Measurements from ENCODE around the gene NRXN3.
"Not testable (repeated sequence)": the region's sequence is repeated elsewhere in the genome, so short reads cannot be mapped to it uniquely, and the experiment has no call there.

NRXN3 gene

DNA sequence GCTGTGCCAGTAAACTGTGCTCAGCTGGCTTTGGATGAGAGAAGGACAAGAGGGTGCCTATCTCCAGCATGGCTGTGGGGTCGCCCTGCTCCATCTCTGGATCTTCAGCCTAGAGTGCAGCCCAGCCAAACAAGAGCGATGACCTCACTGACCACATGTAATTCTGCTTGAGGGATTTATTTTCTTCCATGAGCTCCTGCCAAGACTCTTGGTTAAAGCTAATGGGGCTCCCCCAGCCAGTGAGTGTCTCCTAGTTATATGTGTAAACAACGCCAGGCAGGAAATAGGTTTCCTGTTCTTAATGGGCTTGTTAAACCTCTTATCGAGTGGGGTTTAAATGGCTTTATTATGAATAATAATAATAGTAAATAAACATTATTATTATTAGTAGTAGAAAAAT is 397.2 kb downstream of the NRXN3 start:
- no peak for DNase-seq (ENCODE audit: low read depth in 1 of 2, low spot score in 1 of 2)

- DNase-seq (ENCODE audit: low read depth in 1 of 2, low spot score in 1 of 2): not testable (repeated sequence)
Measured at GRCh38 chr14:78573736-78574135, 403.6 kb downstream of the NRXN3 start.

DNA sequence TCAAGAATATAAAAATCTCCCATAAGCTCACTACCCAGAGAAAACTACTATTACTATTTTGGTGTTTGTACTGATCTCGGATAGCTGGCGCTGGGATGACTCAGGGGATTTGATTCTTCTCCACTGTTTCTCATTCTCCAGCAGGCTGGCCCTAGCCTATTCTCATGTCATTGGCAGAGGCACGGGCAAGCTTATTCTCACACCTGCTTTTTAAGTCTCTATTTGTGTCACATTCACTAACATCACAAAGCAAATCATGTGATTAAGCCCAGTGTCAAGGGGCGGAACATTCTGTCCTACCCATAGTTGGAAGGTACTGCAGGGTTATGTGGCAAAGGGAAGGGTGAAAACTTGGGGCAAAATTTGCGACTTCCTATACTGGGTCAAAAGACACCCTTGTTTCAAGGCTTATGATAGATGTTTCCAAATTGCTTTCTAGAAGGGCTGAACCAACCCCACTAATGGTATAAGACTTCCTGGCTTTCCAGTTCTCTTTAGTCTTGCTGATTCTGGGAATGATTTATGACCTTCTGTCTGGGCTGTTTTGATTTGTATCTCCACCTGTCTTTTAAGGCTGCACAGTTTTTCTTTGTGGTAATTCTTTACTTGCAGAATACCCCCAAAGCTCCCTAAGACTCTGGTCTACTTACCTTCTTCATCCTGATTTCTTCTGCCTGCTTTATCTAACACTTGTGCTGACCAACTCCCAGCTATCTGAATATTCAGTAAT is 406.4 kb downstream of the NRXN3 start:
- no peak for DNase-seq (ENCODE audit: low read depth in 1 of 2, low spot score in 1 of 2)

DNA sequence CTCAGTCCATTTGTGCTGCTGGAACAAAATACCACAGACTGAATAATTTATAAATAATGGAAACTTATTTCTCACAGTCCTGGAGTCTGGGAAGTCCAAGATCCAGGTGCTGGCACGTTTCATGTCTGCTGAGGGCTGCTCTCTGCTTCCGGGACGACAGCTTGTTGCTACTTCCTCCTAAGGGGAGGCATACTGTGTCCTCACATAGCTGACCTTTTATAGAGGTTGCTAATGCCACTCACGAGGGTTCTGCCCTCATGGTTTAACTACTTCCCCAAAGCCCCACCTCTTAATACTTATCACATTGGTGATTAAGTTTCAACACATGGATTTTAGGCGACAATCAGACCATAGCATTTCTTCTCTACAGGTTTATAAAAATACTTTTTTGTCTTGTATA is 411.1 kb downstream of the NRXN3 start:
- no peak for DNase-seq (ENCODE audit: low read depth in 1 of 2, low spot score in 1 of 2)

DNA sequence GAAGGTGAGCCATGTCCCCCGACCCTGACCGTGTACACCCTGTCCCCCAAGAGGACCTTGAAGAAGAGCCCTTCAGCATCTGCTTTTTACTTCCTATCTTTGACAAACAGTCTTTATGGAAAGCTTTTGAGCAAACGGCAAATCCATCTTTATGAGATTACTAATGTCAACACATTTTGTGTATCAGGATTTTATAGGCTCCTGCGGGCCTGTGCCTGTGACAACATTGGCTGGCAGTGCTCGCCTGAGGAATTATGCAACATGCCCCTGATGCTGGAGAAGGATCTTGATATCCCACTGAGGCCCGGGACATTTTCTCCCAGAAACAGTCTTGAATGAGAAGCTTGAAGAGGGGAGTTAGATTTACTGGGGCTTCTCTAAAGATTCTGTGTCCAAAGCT is 416.5 kb downstream of the NRXN3 start:
- DNase-seq (ENCODE audit: low read depth in 1 of 2, low spot score in 1 of 2): no peak

DNA sequence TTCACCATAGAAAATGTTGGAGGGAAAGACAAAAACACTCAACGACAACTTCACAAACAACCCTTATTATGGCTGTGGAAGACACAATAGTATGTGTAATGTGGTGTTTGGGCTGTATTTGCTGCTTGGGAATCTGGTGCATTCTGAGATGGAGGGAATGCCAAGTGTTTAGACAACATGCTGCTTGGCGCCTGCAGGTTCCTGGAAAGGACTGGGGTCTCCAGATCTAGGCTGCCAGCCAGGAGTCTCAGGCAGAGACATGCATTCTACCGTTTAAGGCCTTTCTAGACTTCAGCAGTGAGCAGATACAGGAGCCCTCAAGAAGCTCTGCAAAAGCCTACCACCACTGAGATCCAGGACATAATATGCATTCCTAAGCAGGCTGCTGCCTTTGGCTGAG is 418.7 kb downstream of the NRXN3 start:
- DNase-seq (ENCODE audit: low read depth in 1 of 2, low spot score in 1 of 2): no peak

- DNase-seq (ENCODE audit: low read depth in 1 of 2, low spot score in 1 of 2): no peak
Measured at GRCh38 chr14:78592616-78593219, 422.5 kb downstream of the NRXN3 start.

DNA sequence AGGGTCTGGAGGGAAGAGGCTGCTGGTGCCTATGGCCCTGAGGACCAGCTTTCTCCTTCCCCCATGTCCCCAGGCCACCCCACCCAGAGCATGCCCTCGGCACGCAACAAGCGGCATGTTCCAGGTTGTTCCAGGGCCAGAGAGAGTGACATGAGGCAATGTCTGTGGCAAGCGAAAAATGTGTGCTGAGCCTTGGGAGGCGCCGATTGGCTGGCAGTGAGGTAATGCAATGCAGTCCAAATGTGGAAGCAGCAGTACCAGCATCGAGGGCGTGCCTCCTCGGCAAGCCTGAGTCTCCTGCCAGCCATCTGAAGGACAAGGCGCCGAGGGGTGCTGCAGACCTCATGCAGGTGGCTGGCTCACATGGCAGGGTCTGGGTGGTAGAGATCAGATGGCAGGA is 423.8 kb downstream of the NRXN3 start:
- DNase-seq (ENCODE audit: low read depth in 1 of 2, low spot score in 1 of 2): no peak

GRCh38 chr14:78595797-78596196 is 425.6 kb downstream of the NRXN3 start:
- no peak for DNase-seq (ENCODE audit: low read depth in 1 of 2, low spot score in 1 of 2)

DNA sequence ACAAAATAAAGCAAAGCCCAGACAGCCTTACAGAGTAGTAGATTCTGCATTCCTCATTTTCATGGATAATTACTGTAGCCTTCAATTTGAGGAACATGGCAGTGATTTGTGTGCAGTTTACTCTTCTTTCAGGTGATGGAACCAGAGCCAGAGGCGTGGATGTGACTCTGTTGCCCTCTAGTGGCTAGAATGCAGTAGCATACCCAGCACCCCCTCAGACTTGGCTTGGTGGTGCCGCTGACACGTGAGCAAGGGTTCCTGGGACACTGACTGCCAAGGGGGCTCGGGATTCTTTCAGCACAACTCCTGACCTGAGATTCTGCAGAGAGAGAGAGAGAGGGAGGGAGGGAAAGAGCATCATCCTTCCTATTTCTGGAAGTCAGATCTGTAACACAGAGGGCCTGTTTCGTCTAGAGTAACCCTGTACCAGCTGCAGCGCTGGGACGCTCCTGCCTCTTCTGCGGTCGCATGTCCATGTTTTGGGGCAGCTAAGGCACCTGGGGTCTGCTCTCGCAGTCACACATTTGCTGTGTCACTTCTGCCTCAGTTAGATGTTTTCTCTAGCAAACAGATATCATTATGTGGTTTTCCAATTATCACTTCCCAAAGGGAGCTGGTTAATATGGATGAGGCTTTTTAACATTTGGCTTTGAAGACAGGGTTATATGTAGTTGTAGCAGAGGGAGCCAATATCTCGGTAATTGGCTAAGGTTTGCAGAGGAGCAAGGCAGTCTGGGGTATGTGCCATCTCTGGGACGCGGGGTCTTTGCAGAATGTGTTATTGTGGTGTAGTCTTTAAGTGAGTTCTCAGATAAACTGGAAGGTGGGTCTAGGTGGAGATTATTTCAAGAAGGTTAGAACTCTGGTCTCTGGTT is 428.1 kb downstream of the NRXN3 start:
- DNase-seq (ENCODE audit: low read depth in 1 of 2, low spot score in 1 of 2): peak; percentile 1 to 29

GRCh38 chr14:78605025-78605762 is 435.0 kb downstream of the NRXN3 start:
- DNase-seq (ENCODE audit: low read depth in 1 of 2, low spot score in 1 of 2): no peak

- DNase-seq (ENCODE audit: low read depth in 1 of 2, low spot score in 1 of 2): no peak
Measured at GRCh38 chr14:78605897-78606500, 435.8 kb downstream of the NRXN3 start.

DNA sequence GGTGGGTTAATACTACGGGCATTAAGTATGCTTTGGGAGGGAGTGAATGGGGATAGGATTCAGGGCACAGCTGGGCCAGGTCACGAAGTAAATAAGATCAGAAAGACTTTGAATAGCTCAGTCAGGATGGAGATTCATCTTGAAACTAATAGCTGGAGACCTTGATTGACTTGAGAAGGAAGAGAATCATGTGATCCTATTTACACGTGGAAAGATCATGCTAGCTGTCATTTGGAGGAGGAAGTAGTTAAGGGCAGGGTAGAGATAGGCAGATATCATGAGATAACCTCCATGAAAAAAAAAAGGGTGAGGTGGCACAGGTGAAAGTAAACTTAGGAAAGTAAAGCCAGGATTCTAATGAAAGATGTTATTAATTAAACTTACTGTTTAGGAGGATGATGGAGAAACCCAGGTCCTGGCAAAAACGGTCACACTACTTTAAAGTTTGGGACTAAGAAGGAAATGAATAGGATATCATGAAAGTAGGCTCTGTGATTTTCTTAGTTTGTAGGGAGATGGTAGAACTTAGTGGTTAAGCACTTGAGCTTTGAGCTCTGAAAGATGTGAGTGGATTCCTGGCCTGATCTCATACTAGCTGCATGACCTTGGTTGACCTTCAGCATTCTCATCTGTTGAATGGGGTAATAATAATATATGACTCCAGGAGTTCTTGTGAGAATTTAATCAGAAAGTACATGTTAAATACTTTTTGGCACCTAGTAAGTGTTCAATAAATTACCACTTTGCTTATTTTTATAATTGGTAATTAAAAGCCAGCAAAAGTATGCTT is 439.0 kb downstream of the NRXN3 start:
- no peak for DNase-seq (ENCODE audit: low read depth in 1 of 2, low spot score in 1 of 2)

- DNase-seq (ENCODE audit: low read depth in 1 of 2, low spot score in 1 of 2): no peak
Measured at GRCh38 chr14:78610994-78611393, 440.8 kb downstream of the NRXN3 start.

DNA sequence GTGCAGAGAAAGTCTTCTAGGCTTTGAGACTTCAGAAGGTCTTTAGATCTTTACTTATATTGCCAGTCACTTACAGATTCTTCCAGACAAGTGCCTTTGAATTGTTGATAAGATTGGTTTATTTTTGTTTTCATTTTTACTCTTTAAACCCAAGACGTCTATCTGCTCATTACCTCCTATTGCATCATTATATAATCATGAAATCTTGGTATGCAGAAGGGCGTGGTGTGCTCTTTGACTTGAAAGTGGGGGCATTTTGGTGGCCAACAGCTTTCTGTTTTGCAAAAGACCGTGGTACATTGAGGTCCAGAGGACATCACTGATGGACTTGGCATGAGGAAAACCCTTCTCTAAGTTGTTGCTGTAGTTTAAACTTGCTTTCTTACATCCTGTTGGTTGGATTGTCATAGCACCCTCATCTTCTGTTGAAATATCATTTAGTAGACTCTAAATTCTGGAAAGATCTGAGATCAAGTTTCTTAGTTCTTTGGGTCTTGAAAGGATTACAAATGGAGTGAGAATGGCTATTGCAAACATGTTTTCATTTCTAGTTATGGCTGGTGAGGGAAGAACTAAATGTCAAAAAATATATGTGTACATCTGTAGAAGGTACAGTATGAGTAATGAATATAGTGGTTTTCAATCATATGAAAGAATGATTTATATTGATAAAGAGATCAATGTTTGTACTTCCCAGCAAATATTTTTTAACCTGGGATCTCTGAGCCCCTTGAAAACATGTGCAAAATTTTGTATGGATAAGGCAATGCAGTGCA is 441.8 kb downstream of the NRXN3 start:
- DNase-seq (ENCODE audit: low read depth in 1 of 2, low spot score in 1 of 2): no peak

- DNase-seq (ENCODE audit: low read depth in 1 of 2, low spot score in 1 of 2): no peak
Measured at GRCh38 chr14:78612666-78613065, 442.5 kb downstream of the NRXN3 start.

DNA sequence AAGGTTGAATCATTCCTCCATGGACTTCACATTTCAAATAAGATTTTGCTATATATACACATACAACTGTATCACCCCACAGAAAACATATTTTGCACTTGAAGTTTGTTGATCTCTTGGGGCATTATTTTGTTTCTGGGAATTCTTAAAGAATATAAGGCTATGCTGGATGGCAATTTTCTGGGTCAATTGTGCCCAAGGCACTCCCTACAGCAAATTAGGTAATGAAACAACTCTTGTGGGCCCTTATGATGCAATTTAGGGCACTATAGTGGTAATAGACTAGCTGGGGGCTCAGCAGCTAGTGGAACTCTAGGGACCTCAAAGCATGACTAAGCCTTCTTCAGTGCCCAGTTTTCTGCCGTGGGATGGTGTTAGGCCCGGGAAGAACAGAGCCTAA is 444.4 kb downstream of the NRXN3 start:
- DNase-seq (ENCODE audit: low read depth in 1 of 2, low spot score in 1 of 2): no peak

GRCh38 chr14:78617735-78618134 is 447.6 kb downstream of the NRXN3 start:
- no peak for DNase-seq (ENCODE audit: low read depth in 1 of 2, low spot score in 1 of 2)

GRCh38 chr14:78618368-78618767 is 448.2 kb downstream of the NRXN3 start:
- no peak for DNase-seq (ENCODE audit: low read depth in 1 of 2, low spot score in 1 of 2)

Measured in activated CD4-positive, alpha-beta T cell treated with anti-CD3 and anti-CD28 coated beads, Interleukin-2, amount 50 U/mL, for 24 hours (primary cell).